B cell (primary cell): ENCODE data around the gene ASPSCR1. TPM values are rescaled to one million over a fixed set of nuclear protein-coding genes. Genes with fewer than 3 reads are reported as not detected.

Experiments used
- ATAC-seq: fragments of 200-7000 bp; cut with Tn5 transposase; one replicate; pipeline ENCODE4 v1.10.0; 2021; ENCODE audit warnings: low read depth, mild to moderate bottlenecking, moderate number of reproducible peaks, moderate library complexity
- CTCF ChIA-PET: fragments of 350-600 bp; sonication (Branson Sonifier 250); formaldehyde crosslinking; loops from one replicate; lab custom pipeline; 2021; ENCODE audit warnings: antibody characterized with exemption, inconsistent platforms; lab: Charles Lee
- POLR2A ChIA-PET: fragments of 350-600 bp; sonication (Branson Sonifier 250); formaldehyde crosslinking; loops from one replicate; lab custom pipeline; 2021; ENCODE audit warnings: antibody characterized with exemption; lab: Charles Lee
- DNase-seq: peaks from one replicate; pipeline ENCODE4 v3.0.0; 2013
- H2AFZ ChIP-seq: 2 replicates; pipeline ENCODE4 v1.6.1; 2012; ENCODE audit warnings: mild to moderate bottlenecking, low read depth, low read length; ENCODE audit not compliant: insufficient read depth, poor library complexity, severe bottlenecking
- H3K27ac ChIP-seq, 2 donors: 1 replicate in 1 of 2; 2 replicates in 1 of 2; pipeline ENCODE4 v1.5.1; 2012 to 2013; ENCODE audit warnings: low read length in 2 of 2, mild to moderate bottlenecking in 2 of 2, moderate library complexity in 1 of 2
- H3K27me3 ChIP-seq, 4 experiments: fragments of 200-600 bp in 1 of 4; sonication (generic) in 1 of 4; replicated peaks in 1 of 4; 1 replicate in 2 of 4; 2 replicates in 2 of 4; pipeline versions ENCODE4 v1.6.1 to v1.7.0; 2013 to 2016; ENCODE audit warnings: low read length in 3 of 4, mild to moderate bottlenecking in 2 of 4, mixed read lengths in 1 of 4, moderate library complexity in 1 of 4; ENCODE audit not compliant: insufficient read depth in 4 of 4, control insufficient read depth in 3 of 4; ENCODE audit errors: control extremely low read depth in 1 of 4
- H3K36me3 ChIP-seq, 2 experiments: replicated peaks in 1 of 2; 1 replicate in 1 of 2; 2 replicates in 1 of 2; pipeline versions ENCODE4 v1.6.1 to v1.7.1; 2013; ENCODE audit warnings: low read length in 1 of 2; ENCODE audit not compliant: insufficient read depth in 2 of 2, control insufficient read depth in 1 of 2; ENCODE audit errors: control extremely low read depth in 1 of 2, extremely low read depth in 1 of 2
- H3K4me1 ChIP-seq, 2 donors: fragments of 200-600 bp in 1 of 2; sonication (generic) in 1 of 2; 1 replicate in 1 of 2; 2 replicates in 1 of 2; pipeline versions ENCODE4 v1.5.1 to v1.6.1; 2013 to 2017; ENCODE audit warnings: low read length in 2 of 2; ENCODE audit not compliant: control insufficient read depth in 2 of 2, insufficient read depth in 2 of 2
- H3K4me2 ChIP-seq: replicated peaks from 2 replicates; pipeline ENCODE3; 2012; ENCODE audit warnings: mild to moderate bottlenecking, low read depth, low read length; ENCODE audit not compliant: poor library complexity, severe bottlenecking
- H3K4me3 ChIP-seq, 5 experiments: fragments of 200-600 bp in 1 of 5; sonication (generic) in 1 of 5; 1 replicate in 3 of 5; 2 replicates in 2 of 5; pipeline versions ENCODE4 v1.5.1 to v1.7.0; 2011 to 2016; ENCODE audit warnings: low read length in 4 of 5, mild to moderate bottlenecking in 4 of 5, low read depth in 2 of 5, control low read depth in 1 of 5, moderate library complexity in 1 of 5; ENCODE audit not compliant: insufficient read depth in 1 of 5; ENCODE audit errors: control extremely low read depth in 1 of 5, extremely low read depth in 1 of 5
- H3K79me2 ChIP-seq: fragments of 200-600 bp; sonication (generic); one replicate; pipeline ENCODE4 v1.6.0; 2016; ENCODE audit warnings: low read length; ENCODE audit not compliant: control insufficient read depth, insufficient read depth
- H3K9ac ChIP-seq: fragments of 200-600 bp; sonication (generic); 2 replicates; pipeline ENCODE4 v1.6.1; 2017; ENCODE audit warnings: mild to moderate bottlenecking, low read length, moderate library complexity
- H3K9me3 ChIP-seq, 3 donors: one replicate each; pipeline versions ENCODE4 v1.6.1 to v1.7.1; 2013; ENCODE audit warnings: low read length in 2 of 3; ENCODE audit not compliant: control insufficient read depth in 2 of 3, insufficient read depth in 1 of 3; ENCODE audit errors: control extremely low read depth in 1 of 3
- H4K20me1 ChIP-seq: 2 replicates; pipeline ENCODE4 v1.6.0; 2012; ENCODE audit warnings: mild to moderate bottlenecking, low read length; ENCODE audit not compliant: insufficient read depth, control insufficient read depth, poor library complexity, severe bottlenecking
- H3K27ac Mint-ChIP-seq: one replicate; pipeline ENCODE4 v1.8.0; 2021; ENCODE audit warnings: mixed read lengths
- H3K27me3 Mint-ChIP-seq: one replicate; pipeline ENCODE4 v1.8.0; 2021; ENCODE audit warnings: mixed read lengths
- H3K4me1 Mint-ChIP-seq: one replicate; pipeline ENCODE4 v1.8.0; 2021; ENCODE audit warnings: mixed read lengths
- H3K4me3 Mint-ChIP-seq: one replicate; pipeline ENCODE4 v1.8.0; 2021; ENCODE audit warnings: mixed read lengths
- H3K9me3 Mint-ChIP-seq: one replicate; pipeline ENCODE4 v1.8.0; 2022; ENCODE audit warnings: mixed read lengths; ENCODE audit not compliant: insufficient read depth
- CTCF ChIP-seq: fragments of 200-600 bp; IDR thresholded peaks from one replicate; pipeline ENCODE4 v1.8.0; 2022; ENCODE audit warnings: antibody characterized with exemption, mild to moderate bottlenecking
- EZH2 ChIP-seq: IDR thresholded peaks from 2 replicates; pipeline ENCODE4 v1.6.1; 2012; ENCODE audit warnings: borderline replicate concordance, low read depth, mild to moderate bottlenecking, moderate library complexity, low read length; ENCODE audit not compliant: insufficient read depth, poor library complexity, severe bottlenecking
- WGBS: methylation state at CpG from one replicate; pipeline ENCODE4 v1.1.5; 2013; ENCODE audit warnings: missing lambda C conversion rate; ENCODE audit not compliant: insufficient coverage; 5-methylcytosine and 5-hydroxymethylcytosine counted together
- intact Hi-C: fragments of 100-400 bp; cut with micrococcal nuclease; formaldehyde crosslinking; loops from one replicate; pipeline ENCODE4 v1.10.0; 2022
- polyA plus RNA-seq: library from polyadenylated mRNA; depleted of rRNA; stranded (reverse); fragments of >200 nt; gene quantifications from 2 replicates; pipeline ENCODE4 v1.2.3, GENCODE V29; 2012
- total RNA-seq, 2 donors: library from RNA; stranded (reverse); fragments of 120-200 nt in 1 of 2; gene quantifications; 1 replicate in 1 of 2; 2 replicates in 1 of 2; pipeline versions ENCODE4 v1.2.3 to v1.2.4, GENCODE V29; 2013 to 2022

ASPSCR1 gene
- total and polyA plus RNA-seq, 2 donors (not counting 1 experiment from before 2014, with no cell fraction given) = 34.0 to 46.7 TPM

GRCh38 chr17:82017612-82018151, 40.3 kb downstream of the ASPSCR1 start:
- ATAC-seq (no peak), DNase-seq (no peak)
- H4K20me1 ChIP-seq = peaks cover 25% of the 10 kb centered on the region
- no peak overlapping the region for H3K4me3 ChIP-seq
- H3K27ac ChIP-seq = no peak overlapping the region
- H3K9ac ChIP-seq = no peak overlapping the region
- peaks cover 8 to 23% of the 10 kb centered on the region in 2 donors for H3K4me1 ChIP-seq
- ChIA-PET CTCF (interaction anchor here (7.2 kb wide), 1 partner anchor 58 kb away, joined by 91 read pairs; no protein-coding TSS in a partner anchor), POLR2A (no interaction called here)
- H3K4me1 Mint-ChIP-seq = peaks cover 10% of the 10 kb centered on the region
- TF ChIP-seq CTCF (no peak), EZH2 (no peak)
- no peaks in the 10 kb centered on the region for H3K27me3 ChIP-seq
- H3K36me3 ChIP-seq = peaks cover 0 to 3% of the 10 kb centered on the region in 2 experiments
- 97% methylated on average over 6 of the region's 13 CpGs for WGBS
- H3K79me2 ChIP-seq = peaks cover 10% of the 10 kb centered on the region
- H3K27me3 Mint-ChIP-seq = no peaks in the 10 kb centered on the region
- H3K4me3 Mint-ChIP-seq = no peak overlapping the region
- no peak overlapping the region for H3K27ac Mint-ChIP-seq
- no peak overlapping the region for H3K4me2 ChIP-seq
- intact Hi-C loops = no loop called here
- H3K9me3 Mint-ChIP-seq = no peaks in the 10 kb centered on the region
- no peaks in the 10 kb centered on the region for H3K9me3 ChIP-seq
- no peak overlapping the region for H2AFZ ChIP-seq

GRCh38 chr17:82018152-82018988, 40.9 kb downstream of the ASPSCR1 start:
- H3K4me1 ChIP-seq = peaks cover 8 to 23% of the 10 kb centered on the region in 2 donors
- intact Hi-C loops = no loop called here
- DNase-seq (no peak), ATAC-seq (no peak)
- peaks cover 25% of the 10 kb centered on the region for H4K20me1 ChIP-seq
- CTCF ChIA-PET = interaction anchor here (1.0 to 7.2 kb wide), 3 partner anchors 51 to 88 kb away, joined by 4 to 91 read pairs (median 4); no protein-coding TSS in a partner anchor
- no peak for TF ChIP-seq CTCF
- no peak for TF ChIP-seq EZH2
- peaks cover 10% of the 10 kb centered on the region for H3K79me2 ChIP-seq
- no peaks in the 10 kb centered on the region for H3K27me3 ChIP-seq
- Mint-ChIP-seq H3K4me1 (peaks cover 10% of the 10 kb centered on the region), H3K27me3 (no peaks in the 10 kb centered on the region), H3K9me3 (no peaks in the 10 kb centered on the region), H3K27ac (no peak overlapping the region), H3K4me3 (no peak overlapping the region)
- POLR2A ChIA-PET = no interaction called here
- H3K4me3 ChIP-seq = no peak overlapping the region
- H2AFZ ChIP-seq = no peak overlapping the region
- peaks cover 0 to 3% of the 10 kb centered on the region in 2 experiments for H3K36me3 ChIP-seq
- no peak overlapping the region for H3K9ac ChIP-seq
- 91% methylated on average over 19 of the region's 19 CpGs for WGBS
- H3K9me3 ChIP-seq = no peaks in the 10 kb centered on the region
- no peak overlapping the region for H3K27ac ChIP-seq
- no peak overlapping the region for H3K4me2 ChIP-seq
